ENCODE results near the gene GABBR2. TPM values are rescaled to one million over a fixed set of nuclear protein-coding genes. Genes with fewer than 3 reads are reported as not detected.

GABBR2 gene
- polyA plus RNA-seq, 1 of the 3 experiments (the other 2 are of a cell fraction) = not detected

DNA sequence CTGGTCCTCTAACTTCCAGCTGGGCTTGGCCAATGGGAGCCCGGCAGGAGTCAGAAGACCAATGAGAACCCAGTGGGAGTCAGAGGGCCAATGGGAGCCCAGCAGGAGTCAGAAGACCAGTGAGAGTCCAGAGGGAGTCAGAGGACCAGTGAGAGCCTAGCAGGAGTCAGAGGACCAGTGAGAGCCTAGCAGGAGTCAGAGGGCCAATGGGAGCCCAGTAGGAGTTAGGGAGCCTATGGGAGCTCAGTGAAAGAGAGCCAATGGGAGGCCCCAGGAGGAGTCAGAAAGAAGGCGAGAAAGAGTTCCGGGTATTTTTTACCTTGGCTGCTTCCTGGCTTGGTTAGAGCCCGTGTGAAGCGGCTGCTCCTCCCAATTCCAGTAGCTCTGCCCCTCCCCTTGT, 191.0 kb downstream of the GABBR2 start:
- H3K9me2 ChIP-seq = no peaks in the 10 kb centered on the region
- H3K79me2 ChIP-seq (ENCODE audit: insufficient read depth) = no peaks in the 10 kb centered on the region
- WGBS (ENCODE audit: low lambda C conversion rate) = 68% methylated on average over 4 of the region's 5 CpGs
- no peak for DNase-seq
- H3K36me3 ChIP-seq (replicated peaks in 1 of 2; ENCODE audit: control insufficient read depth in 1 of 2, insufficient read depth in 2 of 2, low read length in 1 of 2) = no peaks in the 10 kb centered on the region
- no peaks in the 10 kb centered on the region for H3K9me3 ChIP-seq
- ChIA-PET CTCF (no interaction called here), POLR2A (no interaction called here)
- H4K20me1 ChIP-seq (ENCODE audit: insufficient read depth) = no peaks in the 10 kb centered on the region
- H3K27me3 ChIP-seq (ENCODE audit: insufficient read depth) = no peaks in the 10 kb centered on the region
- H3F3A ChIP-seq (replicated peaks; ENCODE audit: insufficient read depth) = peaks cover 4% of the 10 kb centered on the region
- TF ChIP-seq USF1 (IDR thresholded peaks at IDR 0.05; ENCODE audit: borderline replicate concordance, low read depth) (no peak), TAF1 (IDR thresholded peaks at IDR 0.05; ENCODE audit: borderline replicate concordance, low read depth, low read length) (no peak), POLR2AphosphoS5 (IDR thresholded peaks at IDR 0.05; ENCODE audit: low read depth, low read length) (no peak), CHD2 (IDR thresholded peaks at IDR 0.05; ENCODE audit: low read length, partially characterized antibody) (no peak), GABPA (IDR thresholded peaks at IDR 0.05; ENCODE audit: low read depth) (no peak), FOXJ3 (CRISPR knock-in tag; IDR thresholded peaks at IDR 0.05) (no peak), EP300 (IDR thresholded peaks at IDR 0.05; ENCODE audit: borderline replicate concordance in 1 of 2, low read depth in 1 of 2, low read length in 1 of 2) (no peak), EZH2phosphoT487 (IDR thresholded peaks at IDR 0.05; ENCODE audit: borderline replicate concordance, low read depth) (no peak), ZBTB33 (IDR thresholded peaks at IDR 0.05; ENCODE audit: borderline replicate concordance, low read depth) (no peak), PBX3 (IDR thresholded peaks at IDR 0.05) (no peak), NFIC (IDR thresholded peaks at IDR 0.05; ENCODE audit: borderline replicate concordance) (no peak), RCOR1 (IDR thresholded peaks at IDR 0.05; ENCODE audit: low read length) (no peak), NRF1 (IDR thresholded peaks at IDR 0.05; ENCODE audit: low read depth, low read length) (no peak)
- TF ChIP-seq, protein P1, sequence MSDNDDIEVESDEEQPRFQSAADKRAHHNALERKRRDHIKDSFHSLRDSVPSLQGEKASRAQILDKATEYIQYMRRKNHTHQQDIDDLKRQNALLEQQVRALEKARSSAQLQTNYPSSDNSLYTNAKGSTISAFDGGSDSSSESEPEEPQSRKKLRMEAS (IDR thresholded peaks at IDR 0.05; ENCODE audit: low read depth) = no peak
- TF ChIP-seq, protein P2, sequence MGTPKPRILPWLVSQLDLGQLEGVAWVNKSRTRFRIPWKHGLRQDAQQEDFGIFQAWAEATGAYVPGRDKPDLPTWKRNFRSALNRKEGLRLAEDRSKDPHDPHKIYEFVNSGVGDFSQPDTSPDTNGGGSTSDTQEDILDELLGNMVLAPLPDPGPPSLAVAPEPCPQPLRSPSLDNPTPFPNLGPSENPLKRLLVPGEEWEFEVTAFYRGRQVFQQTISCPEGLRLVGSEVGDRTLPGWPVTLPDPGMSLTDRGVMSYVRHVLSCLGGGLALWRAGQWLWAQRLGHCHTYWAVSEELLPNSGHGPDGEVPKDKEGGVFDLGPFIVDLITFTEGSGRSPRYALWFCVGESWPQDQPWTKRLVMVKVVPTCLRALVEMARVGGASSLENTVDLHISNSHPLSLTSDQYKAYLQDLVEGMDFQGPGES (IDR thresholded peaks at IDR 0.05; ENCODE audit: low read depth, low read length) = no peak
- TF ChIP-seq, protein P3, sequence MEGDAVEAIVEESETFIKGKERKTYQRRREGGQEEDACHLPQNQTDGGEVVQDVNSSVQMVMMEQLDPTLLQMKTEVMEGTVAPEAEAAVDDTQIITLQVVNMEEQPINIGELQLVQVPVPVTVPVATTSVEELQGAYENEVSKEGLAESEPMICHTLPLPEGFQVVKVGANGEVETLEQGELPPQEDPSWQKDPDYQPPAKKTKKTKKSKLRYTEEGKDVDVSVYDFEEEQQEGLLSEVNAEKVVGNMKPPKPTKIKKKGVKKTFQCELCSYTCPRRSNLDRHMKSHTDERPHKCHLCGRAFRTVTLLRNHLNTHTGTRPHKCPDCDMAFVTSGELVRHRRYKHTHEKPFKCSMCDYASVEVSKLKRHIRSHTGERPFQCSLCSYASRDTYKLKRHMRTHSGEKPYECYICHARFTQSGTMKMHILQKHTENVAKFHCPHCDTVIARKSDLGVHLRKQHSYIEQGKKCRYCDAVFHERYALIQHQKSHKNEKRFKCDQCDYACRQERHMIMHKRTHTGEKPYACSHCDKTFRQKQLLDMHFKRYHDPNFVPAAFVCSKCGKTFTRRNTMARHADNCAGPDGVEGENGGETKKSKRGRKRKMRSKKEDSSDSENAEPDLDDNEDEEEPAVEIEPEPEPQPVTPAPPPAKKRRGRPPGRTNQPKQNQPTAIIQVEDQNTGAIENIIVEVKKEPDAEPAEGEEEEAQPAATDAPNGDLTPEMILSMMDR (IDR thresholded peaks at IDR 0.05) = no peak
- TF ChIP-seq, protein P4, sequence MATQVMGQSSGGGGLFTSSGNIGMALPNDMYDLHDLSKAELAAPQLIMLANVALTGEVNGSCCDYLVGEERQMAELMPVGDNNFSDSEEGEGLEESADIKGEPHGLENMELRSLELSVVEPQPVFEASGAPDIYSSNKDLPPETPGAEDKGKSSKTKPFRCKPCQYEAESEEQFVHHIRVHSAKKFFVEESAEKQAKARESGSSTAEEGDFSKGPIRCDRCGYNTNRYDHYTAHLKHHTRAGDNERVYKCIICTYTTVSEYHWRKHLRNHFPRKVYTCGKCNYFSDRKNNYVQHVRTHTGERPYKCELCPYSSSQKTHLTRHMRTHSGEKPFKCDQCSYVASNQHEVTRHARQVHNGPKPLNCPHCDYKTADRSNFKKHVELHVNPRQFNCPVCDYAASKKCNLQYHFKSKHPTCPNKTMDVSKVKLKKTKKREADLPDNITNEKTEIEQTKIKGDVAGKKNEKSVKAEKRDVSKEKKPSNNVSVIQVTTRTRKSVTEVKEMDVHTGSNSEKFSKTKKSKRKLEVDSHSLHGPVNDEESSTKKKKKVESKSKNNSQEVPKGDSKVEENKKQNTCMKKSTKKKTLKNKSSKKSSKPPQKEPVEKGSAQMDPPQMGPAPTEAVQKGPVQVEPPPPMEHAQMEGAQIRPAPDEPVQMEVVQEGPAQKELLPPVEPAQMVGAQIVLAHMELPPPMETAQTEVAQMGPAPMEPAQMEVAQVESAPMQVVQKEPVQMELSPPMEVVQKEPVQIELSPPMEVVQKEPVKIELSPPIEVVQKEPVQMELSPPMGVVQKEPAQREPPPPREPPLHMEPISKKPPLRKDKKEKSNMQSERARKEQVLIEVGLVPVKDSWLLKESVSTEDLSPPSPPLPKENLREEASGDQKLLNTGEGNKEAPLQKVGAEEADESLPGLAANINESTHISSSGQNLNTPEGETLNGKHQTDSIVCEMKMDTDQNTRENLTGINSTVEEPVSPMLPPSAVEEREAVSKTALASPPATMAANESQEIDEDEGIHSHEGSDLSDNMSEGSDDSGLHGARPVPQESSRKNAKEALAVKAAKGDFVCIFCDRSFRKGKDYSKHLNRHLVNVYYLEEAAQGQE (IDR thresholded peaks at IDR 0.05; ENCODE audit: low read depth, low read length) = no peak
- no peak overlapping the region for H3K27ac ChIP-seq (ENCODE audit: low read depth in 2 of 2, low read length in 1 of 2)
- no peak overlapping the region for H3K4me3 ChIP-seq (ENCODE audit: low read depth in 2 of 2, low read length in 1 of 2)
- H3K4me2 ChIP-seq = no peak overlapping the region
- H2AFZ ChIP-seq (ENCODE audit: low read depth) = no peak overlapping the region
- no peak overlapping the region for H3K9ac ChIP-seq
- H3K4me1 ChIP-seq (ENCODE audit: control insufficient read depth in 1 of 2, insufficient read depth in 2 of 2, low read depth in 1 of 2, low read length in 1 of 2) = no peaks in the 10 kb centered on the region; a peak in 1 of 4 replicates
